Urothelium cell line (cell line): ENCODE measurements around the gene TRIM38.
"Not testable (repeated sequence)": the region's sequence is repeated elsewhere in the genome, so short reads cannot be mapped to it uniquely, and the experiment has no call there.

ENCODE experiments used
- DNase-seq: peaks from one replicate; pipeline ENCODE4 v3.0.0; 2011; ENCODE audit warnings: low spot score, mixed read lengths
- FAIRE-seq: peaks from 2 replicates; lab custom pipeline; 2011; peaks lifted over from hg19 to GRCh38; lab: Jason Lieb, UNC

The TRIM38 gene

DNA sequence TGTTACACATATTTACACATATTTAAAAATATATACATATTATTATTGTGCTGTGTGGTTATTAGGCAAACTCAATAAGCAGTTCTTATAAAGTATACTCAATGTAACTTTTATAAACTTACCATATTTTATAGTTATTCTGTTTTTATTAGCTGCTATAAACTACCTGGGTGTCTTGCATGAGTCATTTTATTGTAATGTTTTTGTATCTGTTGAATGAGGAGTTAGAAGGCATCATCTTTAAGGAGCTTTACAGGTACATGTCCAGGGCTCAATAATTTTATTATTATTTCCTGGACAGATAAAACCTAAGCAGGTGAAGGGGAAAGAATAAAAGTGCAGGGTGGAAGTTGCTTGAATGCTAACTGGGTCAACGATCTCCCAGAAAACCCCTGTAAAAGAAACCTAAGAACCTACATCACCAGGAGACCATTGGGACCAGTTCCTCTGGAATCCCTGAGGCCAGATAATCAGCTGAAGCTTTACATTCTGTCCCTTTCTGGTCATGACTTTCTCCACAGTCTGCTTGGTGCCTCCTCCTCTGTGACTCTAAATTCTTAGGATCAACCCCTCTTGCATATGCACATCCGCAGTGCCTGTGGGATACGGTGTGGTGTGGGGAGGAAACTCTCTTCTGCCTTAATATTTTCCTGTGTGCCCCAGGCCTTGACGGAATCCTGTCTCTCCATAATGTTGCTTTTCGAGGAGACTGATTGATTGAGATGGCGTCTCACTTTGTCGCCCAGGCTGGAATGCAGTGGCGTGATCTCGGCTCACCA is 38.0 kb downstream of the TRIM38 start:
- FAIRE-seq: no peak

DNA sequence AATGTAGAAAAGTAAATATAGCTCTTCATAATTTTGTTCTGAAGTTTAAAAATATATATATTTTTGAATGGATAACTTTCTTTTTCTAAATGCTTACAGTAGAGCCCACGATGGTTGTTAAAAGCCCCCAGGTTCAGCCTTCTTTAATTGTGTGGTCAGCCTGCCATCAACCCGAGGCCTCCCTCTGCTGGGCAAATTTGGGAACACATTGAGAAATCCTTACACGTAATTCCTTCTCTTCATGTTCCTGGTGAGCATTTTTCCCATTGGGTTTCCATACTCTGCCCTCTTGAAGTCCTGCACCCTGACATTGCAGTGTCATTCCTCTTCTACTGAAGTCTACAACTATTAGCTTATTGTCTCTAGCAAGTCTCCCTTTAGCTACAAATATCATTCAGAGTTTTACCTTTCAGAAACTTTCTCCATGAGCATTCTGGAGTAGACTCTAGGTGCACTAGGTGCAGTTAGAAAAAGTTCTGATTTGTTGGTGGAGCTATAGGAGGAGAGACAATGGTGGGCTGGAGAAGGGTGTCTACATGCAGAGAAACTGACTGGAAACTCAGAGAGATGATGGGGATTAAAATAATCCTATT is 40.6 kb downstream of the TRIM38 start:
- DNase-seq: peak; percentile 60
- no peak for FAIRE-seq

More for the DNA sequence above, 38.0 kb downstream of the TRIM38 start:
- DNase-seq: no peak

DNA sequence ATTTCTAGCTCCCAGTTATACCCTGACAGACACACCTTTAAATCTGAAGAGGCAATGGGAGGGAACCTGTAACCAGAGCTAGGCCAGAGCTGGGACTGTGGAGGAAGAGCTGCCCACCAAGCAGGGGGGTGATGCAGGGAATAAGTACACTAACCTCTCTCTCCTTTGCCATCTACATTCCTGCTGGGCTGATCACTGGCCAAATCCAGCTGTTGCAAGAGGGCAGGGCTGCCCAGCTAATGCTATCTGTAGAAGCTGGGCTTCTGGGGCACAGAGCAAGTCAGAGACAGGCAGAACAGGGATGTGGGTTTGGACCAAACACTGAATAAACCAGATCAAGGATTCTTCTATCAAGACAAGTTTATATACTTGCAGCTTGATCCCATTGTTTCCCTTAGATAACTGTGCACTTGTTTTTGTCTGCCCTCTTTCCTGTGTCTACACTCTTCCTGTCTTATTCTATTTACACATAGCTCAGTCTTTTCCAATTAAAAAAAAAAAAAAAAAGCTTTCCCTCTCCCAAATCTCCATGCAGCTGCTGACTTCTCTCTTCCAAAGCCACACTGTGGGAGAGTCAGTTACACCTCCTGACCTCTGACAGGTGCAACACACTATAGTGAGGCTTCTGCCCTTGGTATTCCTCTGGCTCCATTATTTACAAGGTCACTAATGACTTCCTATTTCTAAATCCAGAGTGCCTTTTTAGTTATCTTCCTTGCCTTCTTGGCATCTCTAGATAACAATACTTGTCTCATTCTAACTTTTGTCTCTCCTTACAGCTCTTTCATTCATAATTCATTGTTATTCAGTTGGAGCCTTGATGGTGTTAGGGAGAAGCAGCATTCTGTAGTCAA is 43.7 kb downstream of the TRIM38 start:
- no peak for FAIRE-seq
- no peak for DNase-seq

DNA sequence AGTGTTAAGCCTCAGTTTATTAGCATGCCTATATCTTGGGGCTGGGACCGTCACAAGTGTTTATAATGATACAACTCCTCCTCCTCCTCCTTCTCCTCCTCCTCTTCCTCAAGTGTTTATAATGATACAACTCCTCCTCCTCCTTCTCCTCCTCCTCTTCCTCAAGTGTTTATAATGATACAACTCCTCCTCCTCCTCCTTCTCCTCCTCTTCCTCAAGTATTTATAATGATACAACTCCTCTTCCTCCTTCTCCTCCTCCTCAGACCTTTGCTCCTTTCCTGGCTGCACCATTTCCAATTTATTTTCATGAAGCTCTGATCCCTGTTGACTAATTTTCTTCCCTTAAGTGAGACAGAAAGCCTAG is 44.3 kb downstream of the TRIM38 start:
- not testable (repeated sequence) for DNase-seq, FAIRE-seq

DNA sequence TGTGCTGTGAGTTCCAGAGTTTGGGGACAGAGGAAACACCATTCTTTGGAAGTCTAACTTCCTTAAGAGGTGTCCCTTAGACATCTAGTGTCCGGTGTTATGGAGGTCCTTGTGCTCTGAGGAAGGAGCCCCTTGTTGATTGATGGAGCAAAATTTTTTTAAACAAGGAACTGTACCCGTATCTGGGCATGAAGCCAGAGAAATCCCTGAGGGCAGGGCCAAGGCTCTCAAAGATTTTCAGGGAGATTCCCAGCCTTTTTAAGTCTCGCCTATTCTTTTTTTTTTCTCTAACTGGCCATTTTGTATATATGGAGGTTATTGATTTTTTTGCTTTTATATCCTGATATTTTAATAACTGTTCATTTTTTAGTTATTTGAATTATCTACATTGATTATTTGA is 45.9 kb downstream of the TRIM38 start:
- no peak for DNase-seq
- FAIRE-seq: no peak

DNA sequence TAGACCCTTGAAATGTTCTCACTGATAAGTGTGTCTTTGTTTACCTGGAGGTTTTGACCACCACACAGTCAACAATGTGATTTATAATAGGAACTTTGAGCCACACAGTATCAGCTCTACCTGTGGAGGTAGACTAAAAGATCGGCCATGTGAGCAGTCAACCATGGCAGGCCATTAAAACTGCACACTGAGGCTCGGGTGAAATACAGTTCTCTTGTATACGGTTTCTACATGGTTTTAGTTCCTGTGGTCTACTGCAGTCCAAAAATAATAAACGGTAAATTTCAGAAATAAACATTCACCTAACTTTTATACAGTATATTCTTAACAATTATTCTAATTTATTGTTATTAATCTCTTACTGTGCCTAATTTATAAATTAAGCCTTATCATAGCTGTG is 47.2 kb downstream of the TRIM38 start:
- FAIRE-seq (no peak), DNase-seq (no peak)

DNA sequence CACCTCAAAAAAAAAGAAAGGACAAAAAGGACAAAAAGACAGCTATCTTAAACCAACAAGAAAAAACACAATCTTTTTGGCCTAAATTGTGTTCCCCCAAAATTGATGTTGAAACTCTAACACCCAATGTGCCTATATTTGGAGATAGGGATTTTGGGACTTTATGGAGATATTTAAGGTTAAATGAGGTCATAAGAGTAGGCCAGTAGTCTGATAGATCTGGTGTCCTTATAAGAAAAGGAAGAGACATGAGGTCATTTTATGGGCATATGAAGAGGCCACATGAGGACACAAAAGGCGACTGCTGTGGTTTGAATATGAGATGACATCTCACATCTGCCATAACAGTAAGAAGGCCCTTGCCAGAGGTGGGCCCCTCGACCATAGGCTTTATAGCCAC is 49.5 kb downstream of the TRIM38 start:
- no peak for FAIRE-seq
- no peak for DNase-seq

DNA sequence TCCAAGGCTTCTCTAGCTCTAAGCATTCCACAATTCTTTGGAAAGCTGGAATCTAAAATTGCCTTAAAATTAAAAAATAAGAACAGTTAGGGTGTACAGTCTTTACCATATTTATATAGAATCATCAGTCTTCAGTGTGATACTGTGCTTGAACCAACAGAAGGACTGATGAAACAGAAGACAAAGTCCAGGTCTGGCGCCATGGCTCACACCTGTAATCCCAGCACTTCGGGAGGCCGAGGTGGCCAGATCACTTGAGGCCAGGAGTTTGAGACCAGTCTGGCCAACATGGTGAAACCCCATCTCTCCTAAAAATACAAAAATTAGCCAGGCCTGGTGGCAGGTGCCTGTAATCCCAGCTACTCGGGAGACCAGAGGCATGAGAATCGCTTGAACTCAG is 51.8 kb downstream of the TRIM38 start:
- FAIRE-seq, DNase-seq: not testable (repeated sequence)

DNA sequence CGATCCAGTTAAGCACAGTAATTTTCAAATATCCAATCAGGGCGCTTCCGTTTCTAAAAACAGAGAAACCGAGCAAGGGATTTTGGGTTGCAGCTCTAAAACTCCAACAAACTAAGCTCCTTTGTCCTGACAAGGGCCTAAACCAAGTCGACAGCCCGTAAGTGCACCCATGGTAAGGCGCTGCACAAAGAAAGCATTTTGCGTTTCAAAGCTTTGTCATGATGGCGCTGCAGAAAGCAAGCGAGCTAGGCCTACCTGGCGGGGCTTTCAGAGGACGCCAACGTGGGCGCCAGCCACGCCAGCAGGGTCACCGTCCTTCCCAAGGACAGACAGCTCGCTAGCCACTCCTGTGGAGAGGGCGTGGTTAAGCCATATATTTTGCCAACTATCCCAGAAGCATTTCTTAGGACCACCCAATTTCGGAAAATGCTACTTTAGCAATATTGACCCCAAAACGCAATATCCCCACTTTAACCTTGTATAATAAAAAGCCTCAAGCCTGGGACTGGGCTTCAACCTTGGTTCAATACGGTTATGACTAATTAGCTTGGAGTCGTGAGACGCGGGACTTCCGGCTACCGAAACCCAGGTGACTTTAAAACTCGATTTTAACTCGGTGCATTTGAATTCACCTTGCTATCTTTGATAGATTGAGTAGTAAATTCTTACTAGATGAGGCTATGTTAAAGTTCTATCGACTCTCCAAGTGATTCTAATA is 53.8 kb downstream of the TRIM38 start:
- DNase-seq: no peak
- FAIRE-seq: no peak

DNA sequence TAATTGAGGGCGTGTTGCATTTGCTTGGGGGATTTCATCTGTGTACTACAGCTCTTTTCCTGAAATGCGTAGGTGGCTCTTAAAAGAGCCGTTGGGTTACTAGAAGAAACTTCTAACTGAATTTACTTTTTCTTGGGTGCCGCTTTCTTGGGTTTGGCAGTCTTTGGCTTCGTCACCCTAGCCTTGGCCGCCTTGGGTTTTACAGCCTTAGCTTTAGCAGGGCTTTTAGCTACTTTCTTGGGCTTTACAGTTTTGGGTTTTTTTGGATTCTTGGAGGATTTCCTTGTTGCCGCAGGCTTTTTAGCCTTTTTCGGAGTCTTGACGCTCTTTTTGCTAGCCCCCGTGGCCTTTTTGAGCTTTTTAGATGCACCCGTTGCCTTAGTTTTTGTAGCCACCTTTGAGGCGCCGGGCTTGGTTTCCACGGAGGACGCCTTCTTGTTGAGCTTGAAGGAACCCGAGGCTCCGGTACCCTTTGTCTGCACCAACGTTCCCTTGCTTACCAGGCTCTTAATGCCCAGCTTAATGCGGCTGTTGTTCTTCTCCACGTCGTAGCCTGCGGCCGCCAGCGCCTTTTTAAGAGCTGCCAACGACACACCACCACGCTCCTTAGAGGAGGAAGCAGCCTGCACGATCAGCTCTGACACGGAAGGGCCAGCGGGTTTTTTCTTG is 54.5 kb downstream of the TRIM38 start:
- DNase-seq (no peak), FAIRE-seq (no peak)

DNA sequence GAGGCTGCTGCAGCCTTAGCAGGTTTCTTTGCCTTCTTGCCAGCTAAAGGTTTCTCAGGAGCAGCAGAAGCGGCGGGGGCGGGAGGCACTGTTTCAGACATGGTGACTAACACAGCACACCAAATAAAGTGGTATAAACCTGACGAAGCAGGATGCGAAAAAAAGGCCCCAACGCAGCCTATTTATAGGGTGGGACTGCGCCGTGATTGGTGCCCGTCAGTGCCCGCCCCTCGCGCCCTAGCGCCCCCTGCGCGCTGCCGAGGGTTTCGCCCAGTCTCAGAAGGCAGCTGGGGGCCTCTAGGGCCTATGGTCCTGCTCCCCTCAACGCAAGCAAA is 55.0 kb downstream of the TRIM38 start:
- DNase-seq (peak; percentile 82), FAIRE-seq (no peak)

DNA sequence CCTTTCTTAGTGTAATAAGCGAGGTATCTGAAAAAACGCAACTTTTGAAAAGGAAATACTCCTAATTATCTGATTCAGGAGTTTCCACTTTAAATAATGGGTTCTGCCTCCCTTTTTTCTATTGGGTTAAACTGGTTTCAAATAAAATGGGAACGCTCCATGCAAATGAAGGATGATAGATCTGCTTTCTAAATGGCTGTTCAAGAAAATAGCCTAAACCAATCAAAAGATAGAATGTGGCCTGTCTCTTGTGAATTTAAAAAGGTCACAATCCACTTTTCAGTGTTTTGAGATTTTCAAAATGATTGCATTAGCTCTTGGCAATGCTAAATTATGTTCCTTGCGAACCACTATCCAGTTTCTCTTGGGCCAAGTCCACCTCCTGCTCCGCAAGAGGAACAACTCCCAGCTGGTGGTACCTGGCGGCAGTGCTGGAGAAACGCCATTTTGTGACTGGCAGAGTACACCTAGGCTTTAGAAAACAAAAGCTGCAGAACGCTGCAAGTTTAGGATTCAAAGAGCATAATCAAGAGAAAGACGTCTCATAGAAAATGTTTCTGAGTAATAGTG is 56.7 kb downstream of the TRIM38 start:
- DNase-seq (no peak), FAIRE-seq (no peak)

DNA sequence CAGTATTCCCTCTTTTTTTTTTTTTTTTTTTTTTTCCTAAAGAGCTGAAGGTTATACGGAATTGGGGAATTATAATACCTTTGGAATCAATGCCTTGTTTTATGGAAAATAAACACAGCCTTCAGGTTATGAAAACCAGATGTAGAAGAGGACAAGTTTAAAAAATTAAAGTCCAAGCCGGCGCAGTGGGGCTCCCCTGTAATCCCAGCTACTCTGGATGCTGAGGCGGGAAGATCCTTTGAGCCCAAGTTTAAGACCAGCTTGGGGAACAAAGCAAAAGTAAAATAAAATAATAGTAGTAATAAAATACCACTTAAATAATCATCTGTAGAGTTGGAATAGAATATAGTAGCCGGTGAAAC is 57.3 kb downstream of the TRIM38 start:
- FAIRE-seq: no peak
- no peak for DNase-seq

DNA sequence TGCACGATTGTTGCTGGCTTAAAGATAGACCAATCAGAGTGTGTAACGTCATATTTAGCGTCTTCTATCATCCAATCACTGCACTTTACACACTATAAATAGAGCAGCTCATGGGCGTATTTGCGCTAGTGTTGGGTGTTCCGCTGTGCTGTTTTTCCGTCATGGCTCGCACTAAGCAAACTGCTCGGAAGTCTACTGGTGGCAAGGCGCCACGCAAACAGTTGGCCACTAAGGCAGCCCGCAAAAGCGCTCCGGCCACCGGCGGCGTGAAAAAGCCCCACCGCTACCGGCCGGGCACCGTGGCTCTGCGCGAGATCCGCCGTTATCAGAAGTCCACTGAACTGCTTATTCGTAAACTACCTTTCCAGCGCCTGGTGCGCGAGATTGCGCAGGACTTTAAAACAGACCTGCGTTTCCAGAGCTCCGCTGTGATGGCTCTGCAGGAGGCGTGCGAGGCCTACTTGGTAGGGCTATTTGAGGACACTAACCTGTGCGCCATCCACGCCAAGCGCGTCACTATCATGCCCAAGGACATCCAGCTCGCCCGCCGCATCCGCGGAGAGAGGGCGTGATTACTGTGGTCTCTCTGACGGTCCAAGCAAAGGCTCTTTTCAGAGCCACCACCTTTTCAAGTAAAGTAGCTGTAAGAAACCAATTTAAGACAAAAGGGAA is 57.9 kb downstream of the TRIM38 start:
- peak; percentile 76 for DNase-seq
- no peak for FAIRE-seq

DNA sequence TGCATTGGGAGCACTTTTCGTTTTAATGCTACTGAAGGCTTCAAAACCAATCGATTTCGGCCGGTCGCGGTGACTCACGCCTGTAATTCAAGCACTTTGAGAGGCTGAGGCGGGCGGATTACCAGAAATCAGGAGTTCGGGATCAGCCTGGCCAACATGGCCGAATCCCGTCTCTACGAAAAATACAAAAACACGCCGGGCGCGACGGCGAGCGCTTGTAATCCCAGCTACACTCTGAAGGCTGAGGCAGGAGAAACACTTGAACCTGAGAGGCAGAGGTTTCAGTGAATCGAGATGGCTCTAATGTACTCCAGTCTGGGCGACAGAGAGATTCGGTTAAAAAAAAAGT is 58.4 kb downstream of the TRIM38 start:
- FAIRE-seq (no peak), DNase-seq (no peak)

DNA sequence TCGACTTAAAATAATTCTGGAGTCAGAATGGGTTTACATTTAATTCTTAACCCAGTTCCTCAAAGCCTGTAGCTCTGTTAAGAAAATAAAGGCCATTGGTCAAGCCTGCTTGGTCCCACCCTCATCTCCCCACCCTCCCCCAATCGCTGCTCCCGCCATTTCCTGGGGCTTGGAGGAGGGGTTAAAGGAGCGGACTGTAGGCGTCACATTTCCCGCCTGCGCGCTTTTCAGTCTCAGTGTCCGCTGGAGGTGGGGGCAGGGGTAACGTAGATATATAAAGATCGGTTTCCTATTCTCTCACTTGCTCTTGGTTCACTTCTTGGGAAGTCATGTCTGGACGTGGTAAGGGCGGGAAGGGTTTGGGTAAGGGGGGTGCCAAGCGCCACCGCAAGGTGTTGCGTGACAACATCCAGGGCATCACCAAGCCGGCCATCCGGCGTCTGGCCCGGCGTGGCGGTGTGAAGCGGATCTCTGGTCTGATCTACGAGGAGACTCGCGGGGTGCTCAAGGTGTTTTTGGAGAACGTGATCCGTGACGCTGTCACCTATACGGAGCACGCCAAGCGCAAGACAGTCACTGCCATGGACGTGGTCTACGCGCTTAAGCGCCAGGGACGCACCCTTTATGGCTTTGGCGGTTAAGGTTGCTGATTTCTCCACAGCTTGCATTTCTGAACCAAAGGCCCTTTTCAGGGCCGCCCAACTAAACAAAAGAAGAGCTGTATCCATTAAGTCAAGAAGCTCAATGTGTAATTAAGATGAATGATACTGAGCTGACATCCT is 58.9 kb downstream of the TRIM38 start:
- peak; percentile 84 for DNase-seq
- no peak for FAIRE-seq

DNA sequence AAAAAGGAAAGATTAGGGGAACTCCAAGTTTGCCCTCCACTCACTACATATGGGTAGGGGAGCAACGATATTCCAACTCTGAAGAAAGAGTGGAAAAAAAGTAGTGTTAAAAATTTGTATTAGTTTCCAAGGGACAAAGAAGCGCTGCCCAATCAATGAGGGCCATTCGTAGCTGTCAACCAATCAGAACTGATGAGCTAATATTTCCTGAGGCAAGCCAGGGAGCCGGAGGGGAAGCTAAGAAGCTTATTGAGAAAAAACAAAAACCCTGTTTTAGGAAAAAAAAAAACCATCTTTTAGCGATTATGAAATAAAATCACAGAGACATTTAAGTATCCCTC is 59.5 kb downstream of the TRIM38 start:
- DNase-seq (peak; percentile 41), FAIRE-seq (no peak)

DNA sequence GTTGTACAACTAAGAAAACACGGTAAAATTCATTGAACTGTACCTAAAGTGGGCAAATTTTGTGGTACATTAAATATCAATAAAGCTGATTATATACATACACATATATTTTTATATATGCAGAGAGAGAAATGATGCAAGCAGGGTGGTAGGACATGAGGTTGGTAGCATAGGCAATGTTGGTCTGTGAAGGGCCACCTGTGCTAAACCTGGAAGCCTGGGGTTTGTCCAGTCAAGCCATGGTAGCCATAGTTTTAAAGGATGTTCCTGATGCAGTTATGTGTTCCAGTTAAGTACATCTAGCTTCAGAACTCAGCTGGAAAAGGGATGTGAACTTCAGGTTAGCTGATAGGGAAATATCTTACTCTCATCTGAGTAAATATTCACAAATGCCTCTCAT is 60.1 kb downstream of the TRIM38 start:
- DNase-seq: no peak
- no peak for FAIRE-seq

DNA sequence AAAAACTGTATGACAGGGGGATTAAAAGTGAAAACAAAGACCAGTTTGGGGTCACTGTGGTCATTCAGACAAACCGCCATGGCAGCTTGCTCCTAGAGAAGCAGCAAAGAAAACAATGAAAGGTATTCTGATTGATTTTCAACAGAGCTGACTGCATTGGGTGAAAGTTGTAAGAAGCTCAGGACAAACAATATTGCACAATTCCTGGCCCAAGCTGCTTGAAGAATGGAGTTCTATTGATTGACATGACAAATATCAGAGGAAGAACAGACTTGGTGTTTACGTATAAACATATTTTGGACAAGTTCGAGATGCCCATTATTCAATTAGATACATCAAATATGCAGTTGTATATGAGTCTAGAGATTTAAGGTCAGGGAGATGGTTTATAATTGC is 62.0 kb downstream of the TRIM38 start:
- no peak for DNase-seq
- no peak for FAIRE-seq
